Left lung (tissue), 10 donors: ENCODE results near the gene GSG1L. TPM values are rescaled to one million over a fixed set of nuclear protein-coding genes. Genes with fewer than 3 reads are reported as not detected.

Experiments
- ATAC-seq: fragments of 200-7000 bp; cut with Tn5 transposase; one replicate; pipeline ENCODE4 v1.9.1; 2020; ENCODE audit warnings: moderate library complexity
- DNase-seq, 4 donors: peaks; one replicate each; pipeline ENCODE4 v3.0.0-alpha.2; 2013 to 2020
- H3K27ac ChIP-seq, 2 donors: fragments of 200-600 bp; sonication (generic) in 1 of 2; one replicate each; pipeline versions ENCODE4 v1.5.0 to v1.8.0; 2020 to 2021
- H3K27me3 ChIP-seq, 2 donors: fragments of 200-600 bp; sonication (generic) in 1 of 2; one replicate each; pipeline versions ENCODE4 v1.5.0 to v1.8.0; 2020 to 2021
- H3K36me3 ChIP-seq, 2 donors: fragments of 200-600 bp; sonication (generic) in 1 of 2; one replicate each; pipeline versions ENCODE4 v1.5.0 to v1.8.0; 2020 to 2021
- H3K4me1 ChIP-seq, 2 donors: fragments of 200-600 bp; one replicate each; pipeline ENCODE4 v1.8.0; 2021
- H3K4me3 ChIP-seq, 2 donors: fragments of 200-600 bp; sonication (generic) in 1 of 2; one replicate each; pipeline versions ENCODE4 v1.5.0 to v1.8.0; 2020 to 2021; ENCODE audit warnings: mild to moderate bottlenecking in 1 of 2
- H3K9me3 ChIP-seq, 2 donors: fragments of 200-600 bp; sonication (generic) in 1 of 2; one replicate each; pipeline versions ENCODE4 v1.5.0 to v1.8.0; 2020 to 2021
- CTCF ChIP-seq, 2 donors: fragments of 200-600 bp; sonication (generic) in 1 of 2; IDR thresholded peaks; one replicate each; pipeline versions ENCODE4 v1.5.0 to v1.8.0; 2021; ENCODE audit warnings: antibody characterized with exemption in 2 of 2
- intact Hi-C, 2 donors: fragments of 100-400 bp; cut with DNase I; formaldehyde crosslinking; loops; one replicate each; pipeline versions ENCODE4 v1.11.2 to v1.14.2; 2022
- polyA plus RNA-seq, 6 donors: library from polyadenylated mRNA; unstranded; fragments of 120-200 nt; gene quantifications; one replicate each; pipeline ENCODE4 v1.2.1, GENCODE V29; 2013; ENCODE audit not compliant: insufficient read length in 6 of 6
- total RNA-seq, 2 donors: library from RNA; stranded (reverse); fragmentation: NEBNext Ultra II Directional; extraction: Animal tissue kit (Norgen Biotek cat#: 25700); gene quantifications; one replicate each; pipeline ENCODE4 v1.2.1, GENCODE V29; 2021
- donor health status: DM: no; HTN: yes; CAD: no.
- donor health status: DM: no; HTN: no; CAD: no.

Gene GSG1L
- total and polyA plus RNA-seq, 8 donors, result 0.20 to 1.2 (median 0.65) TPM; not detected in 1

- TF ChIP-seq CTCF (IDR thresholded peaks at IDR 0.05), result no peak
- intact Hi-C loops, result no loop called here
- no peaks in the 10 kb centered on the region for H3K27me3 ChIP-seq
- no peaks in the 10 kb centered on the region for H3K4me1 ChIP-seq
- ATAC-seq (no peak), DNase-seq (no peak)
- H3K9me3 ChIP-seq, result no peaks in the 10 kb centered on the region
- no peak overlapping the region for H3K27ac ChIP-seq
- peaks cover 0 to 68% of the 10 kb centered on the region in 2 donors for H3K36me3 ChIP-seq
- H3K4me3 ChIP-seq, result no peak overlapping the region
Observed at GRCh38 chr16:27775254-27775653, 288.3 kb downstream of the GSG1L start.

GRCh38 chr16:27774779-27775178 is 288.7 kb downstream of the GSG1L start:
- intact Hi-C loops, result no loop called here
- Histone ChIP-seq H3K4me1 (no peaks in the 10 kb centered on the region), H3K27ac (no peak overlapping the region), H3K4me3 (no peak overlapping the region), H3K9me3 (no peaks in the 10 kb centered on the region), H3K27me3 (no peaks in the 10 kb centered on the region), H3K36me3 (peaks cover 0 to 73% of the 10 kb centered on the region in 2 donors)
- TF ChIP-seq CTCF (IDR thresholded peaks at IDR 0.05), result no peak
- DNase-seq, result no peak
- no peak for ATAC-seq

- no peak overlapping the region for H3K4me3 ChIP-seq
- no peaks in the 10 kb centered on the region for H3K9me3 ChIP-seq
- TF ChIP-seq CTCF (IDR thresholded peaks at IDR 0.05), result no peak
- no peak overlapping the region for H3K27ac ChIP-seq
- H3K27me3 ChIP-seq, result no peaks in the 10 kb centered on the region
- H3K36me3 ChIP-seq, result peaks cover 0 to 82% of the 10 kb centered on the region in 2 donors
- ATAC-seq (no peak), DNase-seq (no peak)
- intact Hi-C loops, result no loop called here
- H3K4me1 ChIP-seq, result no peaks in the 10 kb centered on the region
Observed at GRCh38 chr16:27773344-27773743, 290.2 kb downstream of the GSG1L start.

GRCh38 chr16:27772093-27772825 is 291.3 kb downstream of the GSG1L start:
- Histone ChIP-seq H3K9me3 (no peaks in the 10 kb centered on the region), H3K4me1 (no peaks in the 10 kb centered on the region), H3K27me3 (no peaks in the 10 kb centered on the region), H3K4me3 (no peak overlapping the region), H3K27ac (no peak overlapping the region), H3K36me3 (peaks cover 0 to 83% of the 10 kb centered on the region in 2 donors)
- DNase-seq, result no peak
- intact Hi-C loops, result no loop called here
- no peak for ATAC-seq
- TF ChIP-seq CTCF (IDR thresholded peaks at IDR 0.05), result no peak

- no peak for DNase-seq
- intact Hi-C loops, result no loop called here
- no peaks in the 10 kb centered on the region for H3K27me3 ChIP-seq
- H3K9me3 ChIP-seq, result no peaks in the 10 kb centered on the region
- no peak overlapping the region for H3K27ac ChIP-seq
- no peak for ATAC-seq
- H3K4me3 ChIP-seq, result no peak overlapping the region
- TF ChIP-seq CTCF (IDR thresholded peaks at IDR 0.05), result no peak
- peaks cover 0 to 84% of the 10 kb centered on the region in 2 donors for H3K36me3 ChIP-seq
- H3K4me1 ChIP-seq, result no peaks in the 10 kb centered on the region
Observed at GRCh38 chr16:27771201-27771910, 292.2 kb downstream of the GSG1L start.
